NCI-H1092 treated with DMSO at 0.1 percent for 48 hours (cell line): Measurements from ENCODE around the gene CACNG1.
"Not testable (repeated sequence)": the region's sequence is repeated elsewhere in the genome, so short reads cannot be mapped to it uniquely, and the experiment has no call there.

Experiments
- DNase-seq: peaks from one replicate; lab custom pipeline; 2025; lab: John Stamatoyannopoulos, UW

The CACNG1 gene

GRCh38 chr17:67080804-67081203 lies 36.5 kb downstream of the CACNG1 start:
- no peak for DNase-seq

GRCh38 chr17:67082107-67082506 lies 37.8 kb downstream of the CACNG1 start:
- no peak for DNase-seq

- no peak for DNase-seq
These were observed 41.1 kb downstream of the CACNG1 start for GRCh38 chr17:67085406-67085805.

GRCh38 chr17:67088639-67089038 lies 44.3 kb downstream of the CACNG1 start:
- no peak for DNase-seq

- DNase-seq, result no peak
These were observed 46.0 kb downstream of the CACNG1 start for GRCh38 chr17:67090341-67090740.

GRCh38 chr17:67092291-67092690 lies 47.9 kb downstream of the CACNG1 start:
- no peak for DNase-seq

- not testable (repeated sequence) for DNase-seq
These were observed 48.4 kb downstream of the CACNG1 start for GRCh38 chr17:67092710-67093109.

- no peak for DNase-seq
These were observed 49.0 kb downstream of the CACNG1 start for GRCh38 chr17:67093348-67093747.

GRCh38 chr17:67095291-67095690 lies 50.9 kb downstream of the CACNG1 start:
- not testable (repeated sequence) for DNase-seq

GRCh38 chr17:67095803-67096202 lies 51.4 kb downstream of the CACNG1 start:
- DNase-seq, result no peak

GRCh38 chr17:67096609-67097008 lies 52.3 kb downstream of the CACNG1 start:
- DNase-seq, result no peak

- DNase-seq, result no peak
These were observed 53.7 kb downstream of the CACNG1 start for GRCh38 chr17:67098006-67098405.

- DNase-seq, result not testable (repeated sequence)
These were observed 60.3 kb downstream of the CACNG1 start for GRCh38 chr17:67104641-67105040.

GRCh38 chr17:67105213-67105612 lies 60.9 kb downstream of the CACNG1 start:
- DNase-seq, result no peak
